ENCODE results near the gene RIOK3. TPM values are rescaled to one million over a fixed set of nuclear protein-coding genes. Genes with fewer than 3 reads are reported as not detected.
"Not testable (repeated sequence)": the region's sequence is repeated elsewhere in the genome, so short reads cannot be mapped to it uniquely, and the experiment has no call there.

Gene RIOK3, protein sequence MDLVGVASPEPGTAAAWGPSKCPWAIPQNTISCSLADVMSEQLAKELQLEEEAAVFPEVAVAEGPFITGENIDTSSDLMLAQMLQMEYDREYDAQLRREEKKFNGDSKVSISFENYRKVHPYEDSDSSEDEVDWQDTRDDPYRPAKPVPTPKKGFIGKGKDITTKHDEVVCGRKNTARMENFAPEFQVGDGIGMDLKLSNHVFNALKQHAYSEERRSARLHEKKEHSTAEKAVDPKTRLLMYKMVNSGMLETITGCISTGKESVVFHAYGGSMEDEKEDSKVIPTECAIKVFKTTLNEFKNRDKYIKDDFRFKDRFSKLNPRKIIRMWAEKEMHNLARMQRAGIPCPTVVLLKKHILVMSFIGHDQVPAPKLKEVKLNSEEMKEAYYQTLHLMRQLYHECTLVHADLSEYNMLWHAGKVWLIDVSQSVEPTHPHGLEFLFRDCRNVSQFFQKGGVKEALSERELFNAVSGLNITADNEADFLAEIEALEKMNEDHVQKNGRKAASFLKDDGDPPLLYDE
- 10 to 100 TPM; 68.3 to 74.8 TPM for total RNA-seq

DNA sequence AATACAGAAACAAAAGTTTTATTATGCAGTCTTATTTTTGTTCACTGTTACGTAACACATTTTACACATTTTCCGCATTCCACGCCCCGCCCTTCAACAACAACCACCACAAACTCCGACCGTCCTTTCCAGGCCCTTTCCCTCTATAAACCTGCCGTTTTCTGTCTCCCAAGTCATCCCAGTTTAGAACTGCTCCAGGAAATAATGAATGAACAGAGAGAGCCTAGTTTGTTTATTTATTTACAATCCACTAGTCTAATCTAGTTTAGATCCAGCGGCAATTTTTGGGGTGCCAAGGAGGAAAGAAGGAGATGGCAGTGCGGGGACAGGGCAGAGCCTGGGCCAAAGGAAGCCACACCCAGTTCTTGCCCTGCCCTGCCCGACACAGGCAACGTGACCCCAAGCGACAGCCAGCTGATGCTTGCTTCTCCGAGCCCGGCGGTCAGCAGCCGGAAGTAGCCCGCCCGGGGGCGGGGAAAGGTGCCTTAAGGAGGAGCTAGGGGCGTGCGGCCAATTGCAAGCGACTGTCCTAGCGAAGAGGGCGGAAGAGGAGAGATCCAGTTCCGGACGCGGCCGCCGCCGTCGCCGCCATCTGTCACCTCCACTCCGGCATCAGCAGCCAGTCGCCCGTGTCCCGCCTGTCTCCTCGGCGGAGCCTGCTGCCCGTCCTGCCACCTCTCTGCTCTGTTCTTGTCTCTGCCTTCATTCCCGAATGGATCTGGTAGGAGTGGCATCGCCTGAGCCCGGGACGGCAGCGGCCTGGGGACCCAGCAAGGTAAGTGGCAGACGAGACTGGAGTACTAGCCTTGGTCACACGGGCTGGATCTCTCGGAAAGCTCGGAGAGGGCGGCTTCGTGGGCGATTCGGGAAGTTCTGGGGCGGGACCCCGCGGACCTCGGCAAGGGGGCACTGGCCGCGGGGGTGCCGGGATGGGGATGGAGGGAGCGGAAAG is at the start of gene RIOK3:
Gene RIOK3 (plus strand): TSS at position 560 of the 952 bp plus-strand sequence. CDS start 153 bp downstream, at position 713.
- peaks cover 21% of the 10 kb centered on the region for H3K36me3 Mint-ChIP-seq (ENCODE audit: low read depth)
- H3K4me3 Mint-ChIP-seq: peak within 1 kb of the TSS; percentile 100
- DNase-seq: peak; percentile 96
- no peaks in the 10 kb centered on the region for H3K27me3 Mint-ChIP-seq
- CTCF ChIA-PET: interaction anchor here (0.9 to 1.6 kb wide), 4 partner anchors 10 to 524 kb away, joined by 3 to 6 read pairs (median 4); no protein-coding TSS in a partner anchor
- H3K4me1 Mint-ChIP-seq: peaks cover 53% of the 10 kb centered on the region
- POLR2A ChIA-PET: interaction anchor here (0.6 to 3.1 kb wide), 23 partner anchors 9 to 675 kb away, joined by 3 to 24 read pairs (median 3); partner anchors contain the start of genes NPC1, RBBP8 and RMC1
- H3K27ac Mint-ChIP-seq: peak within 1 kb of the TSS; percentile 84
- H3K9me3 Mint-ChIP-seq: no peaks in the 10 kb centered on the region

DNA sequence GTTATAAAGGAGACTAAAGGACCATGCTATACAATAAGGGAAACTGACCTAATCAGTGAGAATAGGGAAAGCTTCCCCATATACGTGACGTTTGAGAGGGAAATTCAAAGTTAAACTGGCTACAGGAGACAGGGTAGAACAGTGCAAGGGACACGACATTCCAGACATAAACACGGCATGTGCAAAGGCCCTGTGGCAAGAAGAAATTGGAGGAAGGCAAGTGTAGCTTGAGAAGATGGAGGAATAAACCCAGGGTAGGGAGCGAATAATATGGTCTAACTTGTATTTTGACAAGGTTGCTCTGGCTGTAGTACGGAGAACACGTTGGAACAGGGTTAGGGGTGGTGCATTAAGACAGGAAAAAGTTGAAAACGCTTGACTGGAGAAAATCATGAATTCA is 49.8 kb upstream of the RIOK3 start:
- CTCF ChIA-PET: interaction anchor here (1.0 to 1.4 kb wide), 3 partner anchors 8 to 604 kb away, joined by 3 read pairs; no protein-coding TSS in a partner anchor
- POLR2A ChIA-PET: no interaction called here
- no peak overlapping the region for H3K4me3 Mint-ChIP-seq

DNA sequence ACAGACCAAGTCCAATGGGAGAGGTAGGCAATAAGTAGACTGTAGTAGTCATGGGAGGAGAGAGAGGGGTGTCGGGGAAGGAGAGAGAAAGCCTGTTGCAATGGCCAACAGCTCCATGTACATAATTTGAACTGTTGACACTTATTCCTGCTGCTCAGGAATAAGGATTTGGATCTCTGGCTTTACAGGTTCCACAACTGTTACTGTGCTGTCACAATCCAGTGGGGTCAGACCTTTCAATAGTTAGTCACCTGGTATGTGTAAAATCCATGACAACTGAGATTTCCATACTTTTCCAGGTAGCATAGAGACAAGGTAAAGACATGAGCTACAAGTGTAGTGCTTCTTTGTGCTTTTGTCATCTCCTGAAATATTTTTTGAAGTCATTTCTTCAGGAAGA is 47.5 kb upstream of the RIOK3 start:
- no peak overlapping the region for H3K4me3 Mint-ChIP-seq
- no peak overlapping the region for H3K27ac Mint-ChIP-seq
- no peaks in the 10 kb centered on the region for H3K27me3 Mint-ChIP-seq
- no peak for DNase-seq
- H3K36me3 Mint-ChIP-seq (ENCODE audit: low read depth): no peaks in the 10 kb centered on the region
- H3K4me1 Mint-ChIP-seq: no peaks in the 10 kb centered on the region
- POLR2A ChIA-PET: no interaction called here
- CTCF ChIA-PET: interaction anchor here (1.4 kb wide), 1 partner anchor 10 kb away, joined by 4 read pairs; no protein-coding TSS in a partner anchor
- H3K9me3 Mint-ChIP-seq: no peaks in the 10 kb centered on the region

More for the DNA sequence above, 49.8 kb upstream of the RIOK3 start:
- Mint-ChIP-seq H3K27me3 (no peaks in the 10 kb centered on the region), H3K36me3 (ENCODE audit: low read depth) (peaks cover 3% of the 10 kb centered on the region), H3K9me3 (no peaks in the 10 kb centered on the region), H3K4me1 (no peaks in the 10 kb centered on the region), H3K27ac (no peak overlapping the region)
- DNase-seq: no peak

DNA sequence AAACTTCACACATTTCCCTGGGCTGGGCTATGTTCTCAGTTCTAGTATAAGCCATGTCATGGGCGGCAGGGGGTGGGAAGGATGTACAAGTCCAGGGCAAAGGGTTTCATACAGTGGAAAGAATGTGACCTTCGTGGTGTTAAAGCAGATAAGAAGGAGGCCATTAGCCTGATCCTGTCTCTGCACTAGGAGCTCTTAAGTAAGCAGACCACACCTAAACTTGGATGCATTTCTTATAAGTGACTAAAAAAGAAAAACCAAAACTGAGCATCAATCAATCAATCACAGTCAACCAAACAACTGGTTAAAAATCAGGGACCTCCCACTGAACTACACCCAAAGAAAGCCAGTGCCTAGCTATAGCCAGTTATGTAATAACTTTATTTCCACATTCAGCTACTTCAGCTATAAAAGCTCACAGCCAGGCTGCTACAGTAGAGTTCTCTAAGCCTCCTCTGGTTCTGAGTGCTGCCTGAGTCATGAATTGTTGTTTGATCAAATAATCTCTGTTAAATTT is 46.8 kb upstream of the RIOK3 start:
- Mint-ChIP-seq H3K27ac (no peak overlapping the region), H3K4me3 (no peak overlapping the region), H3K4me1 (no peaks in the 10 kb centered on the region), H3K27me3 (no peaks in the 10 kb centered on the region), H3K9me3 (no peaks in the 10 kb centered on the region), H3K36me3 (ENCODE audit: low read depth) (no peaks in the 10 kb centered on the region)
- no peak for DNase-seq
- CTCF ChIA-PET: interaction anchor here (1.4 kb wide), 1 partner anchor 11 kb away, joined by 4 read pairs; no protein-coding TSS in a partner anchor
- POLR2A ChIA-PET: no interaction called here

GRCh38 chr18:23412351-23412964 is 40.6 kb upstream of the RIOK3 start:
- no peak for DNase-seq
- no peaks in the 10 kb centered on the region for H3K27me3 Mint-ChIP-seq
- no peak overlapping the region for H3K4me3 Mint-ChIP-seq
- POLR2A ChIA-PET: no interaction called here
- H3K36me3 Mint-ChIP-seq (ENCODE audit: low read depth): no peaks in the 10 kb centered on the region
- H3K4me1 Mint-ChIP-seq: no peaks in the 10 kb centered on the region
- no peak overlapping the region for H3K27ac Mint-ChIP-seq
- CTCF ChIA-PET: interaction anchor here (0.6 to 3.6 kb wide), 18 partner anchors 13 to 618 kb away, joined by 3 to 37 read pairs (median 4); no protein-coding TSS in a partner anchor
- no peaks in the 10 kb centered on the region for H3K9me3 Mint-ChIP-seq

GRCh38 chr18:23415515-23415914 is 37.6 kb upstream of the RIOK3 start:
- H3K36me3 Mint-ChIP-seq (ENCODE audit: low read depth): no peaks in the 10 kb centered on the region
- no peak overlapping the region for H3K4me3 Mint-ChIP-seq
- no peaks in the 10 kb centered on the region for H3K4me1 Mint-ChIP-seq
- no peak overlapping the region for H3K27ac Mint-ChIP-seq
- ChIA-PET CTCF (no interaction called here), POLR2A (no interaction called here)
- DNase-seq: no peak
- H3K27me3 Mint-ChIP-seq: no peaks in the 10 kb centered on the region
- H3K9me3 Mint-ChIP-seq: no peaks in the 10 kb centered on the region

- Mint-ChIP-seq H3K27me3 (no peaks in the 10 kb centered on the region), H3K4me3 (no peak overlapping the region), H3K36me3 (ENCODE audit: low read depth) (no peaks in the 10 kb centered on the region), H3K4me1 (no peaks in the 10 kb centered on the region), H3K9me3 (no peaks in the 10 kb centered on the region), H3K27ac (no peak overlapping the region)
- no peak for DNase-seq
- ChIA-PET POLR2A (no interaction called here), CTCF (no interaction called here)
These were observed 36.8 kb upstream of the RIOK3 start for GRCh38 chr18:23416298-23416697.

DNA sequence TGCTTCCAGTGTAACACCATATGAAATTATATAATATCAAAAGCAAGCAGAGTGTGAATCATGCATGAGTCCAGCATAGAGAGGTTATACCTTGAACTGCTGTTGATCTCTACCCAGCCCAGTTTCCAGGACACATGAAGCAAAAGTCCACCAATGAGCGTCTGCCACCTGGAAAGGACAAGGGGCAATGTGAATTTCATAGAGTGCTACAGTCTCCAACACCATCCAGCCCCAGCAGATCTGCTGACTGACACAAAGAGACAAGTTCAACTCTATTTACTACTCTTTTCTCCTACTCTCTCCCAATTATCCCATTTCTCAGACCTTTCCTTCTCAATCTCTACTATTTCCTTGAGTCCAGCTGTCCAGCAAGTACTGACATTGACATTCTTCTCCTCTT is 31.8 kb upstream of the RIOK3 start:
- Mint-ChIP-seq H3K27ac (no peak overlapping the region), H3K27me3 (no peaks in the 10 kb centered on the region), H3K4me1 (peaks cover 5% of the 10 kb centered on the region), H3K4me3 (no peak overlapping the region), H3K36me3 (ENCODE audit: low read depth) (peaks cover 1% of the 10 kb centered on the region), H3K9me3 (peaks cover under 1% of the 10 kb centered on the region)
- CTCF ChIA-PET: interaction anchor here (1.3 kb wide), 1 partner anchor 10 kb away, joined by 4 read pairs; no protein-coding TSS in a partner anchor
- POLR2A ChIA-PET: no interaction called here
- DNase-seq: no peak

DNA sequence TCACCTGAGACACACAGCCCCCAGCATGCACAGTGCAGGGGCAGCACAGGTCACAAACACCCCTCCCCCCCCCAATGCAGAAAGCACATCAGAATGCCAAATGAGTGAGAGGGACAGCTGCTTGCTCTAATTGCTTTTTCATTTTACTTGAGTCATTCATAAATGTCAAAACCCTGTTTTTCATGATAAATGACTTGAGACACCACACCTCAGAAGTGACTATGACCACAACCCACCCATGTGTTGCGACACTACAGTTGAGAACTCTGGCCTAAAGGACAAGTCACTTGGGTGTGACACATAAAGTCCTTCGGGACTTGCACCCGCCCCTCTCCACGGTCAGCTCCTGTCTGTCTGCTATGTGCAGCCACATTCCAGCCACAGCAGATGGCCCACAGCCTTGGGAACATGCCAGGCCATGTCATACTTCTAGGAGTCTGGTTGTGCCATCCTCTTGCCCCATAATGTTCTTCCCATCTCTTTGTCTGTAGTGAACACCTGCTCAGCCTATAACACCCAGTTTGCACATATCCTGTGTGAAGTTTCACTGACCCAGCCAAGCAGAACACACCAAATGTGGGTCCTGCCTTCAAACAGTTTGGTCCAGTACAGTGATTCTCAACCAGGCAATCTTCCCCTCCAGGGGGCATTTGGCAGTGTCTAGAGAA is 30.2 kb upstream of the RIOK3 start:
- no peak overlapping the region for H3K27ac Mint-ChIP-seq
- peaks cover 2% of the 10 kb centered on the region for H3K9me3 Mint-ChIP-seq
- ChIA-PET CTCF (interaction anchor here (1.3 kb wide), 1 partner anchor 11 kb away, joined by 4 read pairs; no protein-coding TSS in a partner anchor), POLR2A (no interaction called here)
- H3K4me1 Mint-ChIP-seq: peaks cover 5% of the 10 kb centered on the region
- peaks cover 3% of the 10 kb centered on the region for H3K36me3 Mint-ChIP-seq (ENCODE audit: low read depth)
- no peaks in the 10 kb centered on the region for H3K27me3 Mint-ChIP-seq
- DNase-seq: no peak
- H3K4me3 Mint-ChIP-seq: no peak overlapping the region

- Mint-ChIP-seq H3K27me3 (no peaks in the 10 kb centered on the region), H3K27ac (no peak overlapping the region), H3K36me3 (ENCODE audit: low read depth) (peaks cover 12% of the 10 kb centered on the region), H3K4me3 (no peak overlapping the region), H3K4me1 (peaks cover 5% of the 10 kb centered on the region), H3K9me3 (peaks cover 2% of the 10 kb centered on the region)
- ChIA-PET POLR2A (no interaction called here), CTCF (interaction anchor here (0.6 to 2.4 kb wide), 2 partner anchors 13 to 51 kb away, joined by 4 to 6 read pairs; no protein-coding TSS in a partner anchor)
- no peak for DNase-seq
These were observed 28.5 kb upstream of the RIOK3 start for GRCh38 chr18:23424616-23425015.

GRCh38 chr18:23428821-23429220 is 24.3 kb upstream of the RIOK3 start:
- Mint-ChIP-seq H3K4me1 (peaks cover 3% of the 10 kb centered on the region), H3K9me3 (peaks cover 2% of the 10 kb centered on the region), H3K36me3 (ENCODE audit: low read depth) (peaks cover 16% of the 10 kb centered on the region), H3K27ac (no peak overlapping the region), H3K27me3 (no peaks in the 10 kb centered on the region), H3K4me3 (no peak overlapping the region)
- no peak for DNase-seq
- CTCF ChIA-PET: no interaction called here
- POLR2A ChIA-PET: no interaction called here

GRCh38 chr18:23429538-23429937 is 23.5 kb upstream of the RIOK3 start:
- not testable (repeated sequence) for H3K27ac Mint-ChIP-seq

More at GRCh38 chr18:23429538-23429937, 23.5 kb upstream of the RIOK3 start:
- CTCF ChIA-PET, H3K27me3 Mint-ChIP-seq, DNase-seq, H3K9me3 Mint-ChIP-seq, H3K4me1 Mint-ChIP-seq, POLR2A ChIA-PET, H3K4me3 Mint-ChIP-seq: not testable (repeated sequence)
- H3K36me3 Mint-ChIP-seq (ENCODE audit: low read depth): peaks cover 16% of the 10 kb centered on the region

Data from activated CD4-positive, alpha-beta memory T cell treated with anti-CD3 and anti-CD28 coated beads, Interleukin-2, amount 10 ng/mL, durations not matched to agents 7 days and 5 days (primary cell).